Fibroblast of the conjunctiva (primary cell): ENCODE measurements around the gene MFN1.

Source experiments
- DNase-seq: peaks from one replicate; pipeline ENCODE4 v3.0.0-alpha.2; 2010; ENCODE audit warnings: low read depth

The MFN1 gene

DNA sequence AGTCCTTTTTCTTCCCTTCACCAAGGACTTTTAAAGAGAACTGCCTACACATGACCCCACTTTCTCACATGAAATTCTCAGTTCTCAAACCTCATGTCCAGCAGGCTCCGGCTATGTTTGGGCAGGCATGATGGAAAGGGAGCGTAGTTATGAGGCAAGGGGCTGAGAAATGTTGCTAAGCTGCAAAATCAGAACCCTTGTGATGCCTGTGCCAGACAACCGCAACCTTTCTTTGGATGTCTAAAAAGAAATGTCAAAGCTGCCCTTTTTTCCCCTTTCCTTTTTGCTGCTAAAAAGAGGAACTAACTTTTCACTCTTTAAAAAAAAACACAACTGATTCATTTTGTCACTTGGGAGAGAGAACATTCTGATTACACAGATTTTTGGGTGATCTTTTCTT is 84.5 kb downstream of the MFN1 start:
- no peak for DNase-seq

DNA sequence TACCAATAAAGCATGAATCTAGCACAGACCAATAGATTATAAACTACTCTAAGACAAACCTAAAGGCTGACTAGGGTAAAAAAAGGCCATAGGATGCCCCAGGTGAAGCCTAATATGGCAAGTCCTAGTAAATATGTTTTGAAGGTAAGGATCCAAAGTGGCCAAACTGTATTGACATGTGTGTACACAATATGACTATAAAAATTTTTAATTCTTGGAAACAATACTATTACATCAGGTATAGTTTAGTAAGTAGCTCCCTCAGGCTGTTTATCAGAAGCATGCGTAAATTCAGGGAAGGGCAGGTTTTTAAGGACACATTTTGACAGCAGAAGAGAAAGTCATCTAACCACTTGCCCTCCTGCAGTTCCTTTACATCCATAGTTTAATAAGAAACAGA is 84.9 kb downstream of the MFN1 start:
- no peak for DNase-seq

- no peak for DNase-seq
Measured at GRCh38 chr3:179436517-179436916, 89.0 kb downstream of the MFN1 start.

DNA sequence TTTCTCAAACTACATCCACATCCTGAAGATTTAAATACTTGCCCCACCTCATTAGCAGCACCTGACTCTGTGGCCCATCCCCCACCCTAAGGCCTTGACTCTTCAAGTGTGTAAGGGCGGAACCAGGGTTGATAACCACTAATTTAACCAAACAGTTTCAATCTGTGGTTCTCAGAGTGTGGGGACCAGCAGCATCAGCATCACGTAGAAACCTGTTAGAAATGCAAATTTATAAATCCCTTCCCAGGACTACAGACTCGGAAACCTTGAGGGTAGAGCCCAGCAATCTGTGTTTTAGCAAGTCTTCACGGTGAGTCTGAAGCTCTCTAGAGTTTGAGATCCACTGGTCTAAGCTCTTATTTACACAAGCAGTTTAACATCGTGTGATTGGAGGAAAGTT is 91.3 kb downstream of the MFN1 start:
- DNase-seq, result no peak
